GM18873 (cell line): ENCODE results near the gene LHFPL3.

Experiments
- ATAC-seq: cut with Tn5 transposase; IDR thresholded peaks from one replicate; pipeline ENCODE4 v1.9.1; 2021; ENCODE audit warnings: mild to moderate bottlenecking, moderate library complexity, moderate number of reproducible peaks; ENCODE audit not compliant: unreplicated experiment, low FRiP score

Gene LHFPL3

GRCh38 chr7:104791080-104791479, 462.7 kb downstream of the LHFPL3 start:
- ATAC-seq = no peak

- ATAC-seq = no peak
Observed at GRCh38 chr7:104793066-104793465, 464.7 kb downstream of the LHFPL3 start.

- ATAC-seq = no peak
Observed at GRCh38 chr7:104794154-104794553, 465.8 kb downstream of the LHFPL3 start.

- ATAC-seq = no peak
Observed at GRCh38 chr7:104794589-104794988, 466.2 kb downstream of the LHFPL3 start.

- no peak for ATAC-seq
Observed at GRCh38 chr7:104795086-104795485, 466.7 kb downstream of the LHFPL3 start.

GRCh38 chr7:104795616-104796398, 467.4 kb downstream of the LHFPL3 start:
- no peak for ATAC-seq

GRCh38 chr7:104800307-104800706, 471.9 kb downstream of the LHFPL3 start:
- ATAC-seq = no peak

- no peak for ATAC-seq
Observed at GRCh38 chr7:104801022-104801421, 472.6 kb downstream of the LHFPL3 start.

GRCh38 chr7:104803931-104804330, 475.5 kb downstream of the LHFPL3 start:
- ATAC-seq = no peak

- ATAC-seq = no peak
Observed at GRCh38 chr7:104804696-104805095, 476.3 kb downstream of the LHFPL3 start.

- ATAC-seq = no peak
Observed at GRCh38 chr7:104805449-104806317, 477.3 kb downstream of the LHFPL3 start.

GRCh38 chr7:104807671-104808070, 479.3 kb downstream of the LHFPL3 start:
- ATAC-seq = no peak

- no peak for ATAC-seq
Observed at GRCh38 chr7:104809906-104810305, 481.5 kb downstream of the LHFPL3 start.

- ATAC-seq = no peak
Observed at GRCh38 chr7:104814126-104814525, 485.7 kb downstream of the LHFPL3 start.

- ATAC-seq = no peak
Observed at GRCh38 chr7:104814671-104815400, 486.4 kb downstream of the LHFPL3 start.

- ATAC-seq = no peak
Observed at GRCh38 chr7:104816537-104816936, 488.1 kb downstream of the LHFPL3 start.

- no peak for ATAC-seq
Observed at GRCh38 chr7:104818961-104819880, 490.8 kb downstream of the LHFPL3 start.

- ATAC-seq = no peak
Observed at GRCh38 chr7:104820836-104821535, 492.6 kb downstream of the LHFPL3 start.

- no peak for ATAC-seq
Observed at GRCh38 chr7:104823177-104823576, 494.8 kb downstream of the LHFPL3 start.
